AML-193 (cell line): ENCODE data around the gene TMEM47.

Source experiments
- DNase-seq, 2 experiments: peaks; one replicate each; lab custom pipeline; 2025; lab: John Stamatoyannopoulos, UW

The TMEM47 gene

DNA sequence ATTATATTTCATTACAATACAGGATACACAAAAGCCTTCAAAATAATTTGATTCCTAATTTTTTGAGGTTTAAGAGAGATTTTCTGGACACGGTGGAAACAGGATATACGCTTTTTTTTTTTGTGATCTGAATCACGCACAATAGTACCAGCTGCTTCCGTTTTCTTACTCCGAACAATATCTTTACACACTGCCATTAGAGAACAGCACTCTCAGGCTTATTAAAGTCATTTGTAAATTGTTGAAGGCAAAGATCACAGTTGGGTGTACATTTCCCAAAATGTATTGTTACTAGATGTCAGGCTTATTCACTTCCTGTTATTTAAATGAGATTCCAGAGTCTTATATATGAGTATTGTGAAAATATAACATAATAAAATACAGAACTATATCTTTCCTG, 71.5 kb downstream of the TMEM47 start:
- no peak for DNase-seq

DNA sequence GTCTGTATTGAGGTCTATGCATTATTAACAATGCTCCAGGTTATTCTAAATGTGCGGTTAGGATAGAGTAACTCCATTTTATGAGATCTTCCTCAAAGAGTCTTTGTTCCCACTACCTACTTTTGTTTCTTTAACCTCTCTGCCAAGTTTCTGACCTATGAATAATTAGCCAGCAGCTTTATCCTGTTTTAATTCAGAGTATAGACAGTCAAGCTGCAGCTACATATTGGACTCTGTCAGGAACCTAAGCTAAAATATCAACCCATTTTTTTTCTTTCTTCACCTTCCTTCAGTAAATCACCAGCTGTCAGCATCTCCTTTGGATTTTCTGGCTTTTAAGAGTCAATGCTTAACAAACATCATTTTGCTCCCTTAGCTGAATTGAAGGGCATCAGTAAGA, 72.3 kb downstream of the TMEM47 start:
- no peak for DNase-seq

DNA sequence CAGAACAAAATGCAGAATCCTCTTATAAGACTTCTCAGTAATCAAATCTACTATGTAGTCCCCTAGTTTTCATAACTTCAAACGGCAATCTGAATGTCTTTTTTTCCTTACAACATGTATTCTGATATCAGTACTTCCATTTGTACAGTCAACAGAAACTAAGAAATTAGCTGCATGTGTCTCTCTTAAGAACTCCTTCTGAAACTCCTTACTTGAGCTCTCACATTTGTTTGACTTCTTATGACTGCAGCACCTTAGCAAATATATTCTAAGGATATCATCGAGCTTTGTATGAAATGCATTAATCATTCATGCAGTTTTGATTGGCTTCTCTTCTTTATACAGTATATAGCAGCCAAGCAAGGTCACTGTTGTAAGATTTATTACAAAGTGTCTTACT, 77.0 kb downstream of the TMEM47 start:
- DNase-seq = no peak

DNA sequence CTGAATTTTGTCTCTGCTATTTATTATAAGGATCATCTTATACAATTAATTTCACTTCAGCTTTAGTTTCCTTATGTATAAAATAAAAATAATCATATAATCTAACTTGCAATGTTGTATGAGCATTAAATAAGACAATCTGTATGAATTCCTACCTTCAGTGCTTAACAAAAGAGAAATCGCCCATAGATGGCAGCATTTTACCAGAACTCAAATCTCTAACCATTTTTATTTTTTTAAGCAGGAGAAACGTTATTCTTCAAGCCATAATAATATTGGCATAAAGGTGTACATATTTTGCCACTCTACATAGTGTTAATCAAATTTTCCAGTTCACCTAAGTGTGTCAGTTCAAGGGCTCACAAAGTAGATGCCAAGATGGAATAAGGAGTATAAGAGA, 78.8 kb downstream of the TMEM47 start:
- peak in 1 of 2 experiments; percentile 0 for DNase-seq
